ENCODE data around the gene SUSD1. TPM values are rescaled to one million over a fixed set of nuclear protein-coding genes. Genes with fewer than 3 reads are reported as not detected.

SUSD1 gene
- total and polyA plus RNA-seq, 2 donors (not counting 1 experiment from before 2014, with no cell fraction given), result 5.7 to 7.5 TPM

DNA sequence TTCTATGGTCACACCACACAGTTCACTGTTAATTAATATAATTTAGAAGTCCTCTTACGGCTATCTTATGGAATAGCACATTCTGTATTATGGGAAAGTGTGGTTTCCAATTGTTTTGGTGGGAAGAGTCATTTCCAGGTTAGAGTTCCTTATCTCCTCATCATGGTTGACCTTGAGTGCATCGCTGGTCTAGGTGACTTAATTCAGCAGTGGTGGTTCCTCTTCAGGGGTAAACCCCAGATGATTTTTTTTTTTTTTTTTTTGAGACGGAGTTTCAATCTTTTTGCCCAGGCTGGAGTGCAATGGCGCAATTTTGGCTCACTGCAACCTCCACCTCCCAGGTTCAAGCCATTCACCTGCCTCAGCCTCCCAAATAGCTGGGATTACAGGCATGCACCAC is 171.6 kb downstream of the SUSD1 start:
- Histone ChIP-seq H3K27ac (ENCODE audit: low read length in 2 of 2) (no peak overlapping the region), H4K20me1 (ENCODE audit: control insufficient read depth, insufficient read depth, low read length, poor library complexity, severe bottlenecking) (no peaks in the 10 kb centered on the region), H3K4me1 (ENCODE audit: control insufficient read depth in 2 of 2, insufficient read depth in 2 of 2, low read length in 2 of 2) (peaks cover 41 to 45% of the 10 kb centered on the region in 2 donors), H3K27me3 (replicated peaks in 1 of 4; ENCODE audit: control extremely low read depth in 1 of 4, control insufficient read depth in 3 of 4, insufficient read depth in 4 of 4, low read length in 3 of 4) (no peaks in the 10 kb centered on the region), H3K9ac (ENCODE audit: low read length) (no peak overlapping the region), H3K36me3 (replicated peaks in 1 of 2; ENCODE audit: control extremely low read depth in 1 of 2, control insufficient read depth in 1 of 2, extremely low read depth in 1 of 2, insufficient read depth in 2 of 2, low read length in 1 of 2) (no peaks in the 10 kb centered on the region), H3K4me3 (ENCODE audit: control extremely low read depth in 1 of 5, extremely low read depth in 1 of 5, insufficient read depth in 1 of 5, low read depth in 2 of 5, low read length in 4 of 5) (no peak overlapping the region), H3K79me2 (ENCODE audit: control insufficient read depth, insufficient read depth, low read length) (no peaks in the 10 kb centered on the region), H2AFZ (ENCODE audit: insufficient read depth, low read depth, low read length, poor library complexity, severe bottlenecking) (no peak overlapping the region), H3K4me2 (replicated peaks; ENCODE audit: low read depth, low read length, poor library complexity, severe bottlenecking) (peak overlapping the region; percentile 27), H3K9me3 (ENCODE audit: control extremely low read depth in 1 of 3, control insufficient read depth in 2 of 3, insufficient read depth in 1 of 3, low read length in 2 of 3) (no peaks in the 10 kb centered on the region)
- ChIA-PET POLR2A (no interaction called here), CTCF (interaction anchor here (2.1 kb wide), 1 partner anchor 10 kb away, joined by 5 read pairs; no protein-coding TSS in a partner anchor)
- peak; percentile 48 for ATAC-seq (ENCODE audit: low read depth)
- intact Hi-C loops (cut with micrococcal nuclease), result no loop called here
- no peak for TF ChIP-seq EZH2 (IDR thresholded peaks at IDR 0.05; ENCODE audit: borderline replicate concordance, insufficient read depth, low read depth, low read length, poor library complexity, severe bottlenecking)
- TF ChIP-seq, protein P1, sequence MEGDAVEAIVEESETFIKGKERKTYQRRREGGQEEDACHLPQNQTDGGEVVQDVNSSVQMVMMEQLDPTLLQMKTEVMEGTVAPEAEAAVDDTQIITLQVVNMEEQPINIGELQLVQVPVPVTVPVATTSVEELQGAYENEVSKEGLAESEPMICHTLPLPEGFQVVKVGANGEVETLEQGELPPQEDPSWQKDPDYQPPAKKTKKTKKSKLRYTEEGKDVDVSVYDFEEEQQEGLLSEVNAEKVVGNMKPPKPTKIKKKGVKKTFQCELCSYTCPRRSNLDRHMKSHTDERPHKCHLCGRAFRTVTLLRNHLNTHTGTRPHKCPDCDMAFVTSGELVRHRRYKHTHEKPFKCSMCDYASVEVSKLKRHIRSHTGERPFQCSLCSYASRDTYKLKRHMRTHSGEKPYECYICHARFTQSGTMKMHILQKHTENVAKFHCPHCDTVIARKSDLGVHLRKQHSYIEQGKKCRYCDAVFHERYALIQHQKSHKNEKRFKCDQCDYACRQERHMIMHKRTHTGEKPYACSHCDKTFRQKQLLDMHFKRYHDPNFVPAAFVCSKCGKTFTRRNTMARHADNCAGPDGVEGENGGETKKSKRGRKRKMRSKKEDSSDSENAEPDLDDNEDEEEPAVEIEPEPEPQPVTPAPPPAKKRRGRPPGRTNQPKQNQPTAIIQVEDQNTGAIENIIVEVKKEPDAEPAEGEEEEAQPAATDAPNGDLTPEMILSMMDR (IDR thresholded peaks at IDR 0.05), result no peak
- Mint-ChIP-seq H3K9me3 (ENCODE audit: insufficient read depth) (no peaks in the 10 kb centered on the region), H3K27ac (no peak overlapping the region), H3K27me3 (no peaks in the 10 kb centered on the region), H3K4me3 (no peak overlapping the region), H3K4me1 (peaks cover 57% of the 10 kb centered on the region)
- WGBS (ENCODE audit: insufficient coverage), result no CpG with 5 or more reads among the region's 4 CpGs
- DNase-seq, result peak; percentile 52

DNA sequence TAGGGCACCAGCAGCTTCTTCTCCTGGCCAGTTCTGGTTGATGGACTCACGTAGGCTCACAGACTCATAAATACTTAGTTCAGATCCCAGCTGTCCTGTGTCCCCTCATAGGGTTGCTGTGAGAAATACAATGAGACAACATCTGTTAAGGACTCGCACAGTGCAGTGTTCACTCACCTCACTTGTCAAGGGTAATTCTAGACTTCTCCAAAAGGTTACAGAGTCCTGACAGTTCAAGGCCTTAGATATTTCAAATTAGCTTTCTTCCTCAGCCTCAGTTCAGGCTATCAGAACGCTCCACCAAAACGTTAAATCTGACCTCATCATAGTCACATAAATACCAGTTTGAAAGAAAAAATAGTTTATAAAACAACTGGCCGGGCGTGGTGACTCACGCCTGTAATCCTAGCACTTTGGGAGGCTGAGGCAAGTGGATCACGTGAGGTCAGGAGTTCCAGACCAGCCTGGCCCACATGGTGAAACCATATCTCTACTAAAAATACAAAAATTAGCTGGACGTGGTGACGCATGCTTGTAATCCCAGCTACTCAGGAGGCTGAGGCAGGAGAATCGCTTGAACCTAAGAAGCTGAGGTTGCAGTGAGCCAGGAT is 172.1 kb downstream of the SUSD1 start:
- no peaks in the 10 kb centered on the region for H3K9me3 Mint-ChIP-seq (ENCODE audit: insufficient read depth)
- H3K4me3 ChIP-seq (ENCODE audit: control extremely low read depth in 1 of 5, extremely low read depth in 1 of 5, insufficient read depth in 1 of 5, low read depth in 2 of 5, low read length in 4 of 5), result no peak overlapping the region
- ChIA-PET POLR2A (interaction anchor here (0.6 kb wide), 1 partner anchor 63 kb away, joined by 6 read pairs; no protein-coding TSS in a partner anchor), CTCF (interaction anchor here (1.0 to 2.1 kb wide), 4 partner anchors 9 to 72 kb away, joined by 4 to 10 read pairs (median 5); no protein-coding TSS in a partner anchor)
- TF ChIP-seq, protein P1 (IDR thresholded peaks at IDR 0.05), result no peak
- no peak for TF ChIP-seq EZH2 (IDR thresholded peaks at IDR 0.05; ENCODE audit: borderline replicate concordance, insufficient read depth, low read depth, low read length, poor library complexity, severe bottlenecking)
- 90% methylated on average over 6 of the region's 11 CpGs for WGBS (ENCODE audit: insufficient coverage)
- H3K27me3 ChIP-seq (replicated peaks in 1 of 4; ENCODE audit: control extremely low read depth in 1 of 4, control insufficient read depth in 3 of 4, insufficient read depth in 4 of 4, low read length in 3 of 4), result no peaks in the 10 kb centered on the region
- H3K4me2 ChIP-seq (replicated peaks; ENCODE audit: low read depth, low read length, poor library complexity, severe bottlenecking), result peak overlapping the region; percentile 29
- no peaks in the 10 kb centered on the region for H3K79me2 ChIP-seq (ENCODE audit: control insufficient read depth, insufficient read depth, low read length)
- H3K27me3 Mint-ChIP-seq, result no peaks in the 10 kb centered on the region
- intact Hi-C loops (cut with micrococcal nuclease), result no loop called here
- H3K36me3 ChIP-seq (replicated peaks in 1 of 2; ENCODE audit: control extremely low read depth in 1 of 2, control insufficient read depth in 1 of 2, extremely low read depth in 1 of 2, insufficient read depth in 2 of 2, low read length in 1 of 2), result no peaks in the 10 kb centered on the region
- peak overlapping the region; percentile 40 for H2AFZ ChIP-seq (ENCODE audit: insufficient read depth, low read depth, low read length, poor library complexity, severe bottlenecking)
- peak overlapping the region; percentile 54 for H3K27ac Mint-ChIP-seq
- DNase-seq (no peak), ATAC-seq (ENCODE audit: low read depth) (no peak)
- H3K4me1 ChIP-seq (ENCODE audit: control insufficient read depth in 2 of 2, insufficient read depth in 2 of 2, low read length in 2 of 2), result peaks cover 41 to 45% of the 10 kb centered on the region in 2 donors
- H4K20me1 ChIP-seq (ENCODE audit: control insufficient read depth, insufficient read depth, low read length, poor library complexity, severe bottlenecking), result no peaks in the 10 kb centered on the region
- H3K4me1 Mint-ChIP-seq, result peaks cover 54% of the 10 kb centered on the region
- H3K9me3 ChIP-seq (ENCODE audit: control extremely low read depth in 1 of 3, control insufficient read depth in 2 of 3, insufficient read depth in 1 of 3, low read length in 2 of 3), result no peaks in the 10 kb centered on the region
- H3K4me3 Mint-ChIP-seq, result peak overlapping the region; percentile 12
- H3K9ac ChIP-seq (ENCODE audit: low read length), result no peak overlapping the region
- peak overlapping the region in 1 of 2 donors; percentile 14 for H3K27ac ChIP-seq (ENCODE audit: low read length in 2 of 2)

Data from B cell (primary cell).